ENCODE data around the gene PTCD1. TPM values are rescaled to one million over a fixed set of nuclear protein-coding genes. Genes with fewer than 3 reads are reported as not detected.
A peak's percentile ranks its signal among the peaks of the same experiment; 100 is the strongest.

The PTCD1 gene
- total and polyA plus RNA-seq, 9 of the 15 experiments (the other 6 are each of a cell fraction or from before 2014, with no cell fraction given): 0.46 to 17.1 (median 6.2) TPM

DNA sequence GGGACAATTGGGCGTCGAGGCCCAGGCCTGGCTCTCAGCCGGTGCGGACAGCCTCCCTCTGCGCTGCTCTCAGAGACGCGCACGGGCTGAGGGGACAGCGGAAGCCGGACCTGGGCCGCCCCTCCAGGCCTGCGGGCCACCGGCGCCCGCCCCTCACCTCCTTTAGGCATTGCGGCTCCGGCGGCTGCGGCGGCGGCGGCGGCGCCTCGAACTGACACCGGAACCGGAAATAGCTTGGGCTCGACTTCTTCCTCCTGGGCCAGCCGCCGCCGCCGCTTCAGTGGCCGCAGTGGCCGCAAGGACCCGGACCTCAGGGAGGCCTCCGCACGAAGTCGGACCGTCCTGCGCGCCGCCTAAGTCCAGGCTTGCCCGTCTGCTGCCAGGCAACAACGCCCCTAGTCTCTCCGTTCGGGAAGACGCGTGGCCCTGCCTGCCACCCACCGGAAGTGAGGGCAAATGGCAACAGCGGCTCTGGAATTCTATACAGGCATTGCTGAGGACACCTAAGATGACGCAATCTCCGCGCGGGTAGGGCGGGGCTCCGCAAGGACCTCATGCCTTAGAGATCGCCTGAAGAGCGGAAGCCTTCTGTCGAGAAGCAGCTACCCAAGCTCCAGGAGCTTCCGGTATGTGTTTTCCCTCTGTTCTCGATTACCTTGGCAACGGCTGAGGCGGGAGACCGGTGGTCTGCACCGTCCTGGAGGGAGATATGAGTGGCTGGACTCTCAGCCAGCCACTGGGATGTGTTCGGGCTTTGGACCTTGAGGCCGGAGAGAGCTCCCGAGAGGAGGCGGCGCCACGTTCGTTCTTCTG is 30.0 kb downstream of the PTCD1 start, which contains the start of the genes BUD31 and PDAP1 (continued):
- TF ChIP-seq, protein P1, sequence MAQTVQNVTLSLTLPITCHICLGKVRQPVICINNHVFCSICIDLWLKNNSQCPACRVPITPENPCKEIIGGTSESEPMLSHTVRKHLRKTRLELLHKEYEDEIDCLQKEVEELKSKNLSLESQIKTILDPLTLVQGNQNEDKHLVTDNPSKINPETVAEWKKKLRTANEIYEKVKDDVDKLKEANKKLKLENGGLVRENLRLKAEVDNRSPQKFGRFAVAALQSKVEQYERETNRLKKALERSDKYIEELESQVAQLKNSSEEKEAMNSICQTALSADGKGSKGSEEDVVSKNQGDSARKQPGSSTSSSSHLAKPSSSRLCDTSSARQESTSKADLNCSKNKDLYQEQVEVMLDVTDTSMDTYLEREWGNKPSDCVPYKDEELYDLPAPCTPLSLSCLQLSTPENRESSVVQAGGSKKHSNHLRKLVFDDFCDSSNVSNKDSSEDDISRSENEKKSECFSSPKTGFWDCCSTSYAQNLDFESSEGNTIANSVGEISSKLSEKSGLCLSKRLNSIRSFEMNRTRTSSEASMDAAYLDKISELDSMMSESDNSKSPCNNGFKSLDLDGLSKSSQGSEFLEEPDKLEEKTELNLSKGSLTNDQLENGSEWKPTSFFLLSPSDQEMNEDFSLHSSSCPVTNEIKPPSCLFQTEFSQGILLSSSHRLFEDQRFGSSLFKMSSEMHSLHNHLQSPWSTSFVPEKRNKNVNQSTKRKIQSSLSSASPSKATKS (CRISPR knock-in tag; IDR thresholded peaks at IDR 0.05): no peak
- TF ChIP-seq PPARD (CRISPR knock-in tag; IDR thresholded peaks at IDR 0.05) (no peak), CBFA2T2 (conservative IDR thresholded peaks at IDR 0.05) (no peak), MIER1 (IDR thresholded peaks at IDR 0.05; ENCODE audit: low read depth) (no peak), SAP30 (IDR thresholded peaks at IDR 0.05; ENCODE audit: borderline replicate concordance, insufficient read depth, low read depth, low read length, poor library complexity, severe bottlenecking) (peak; percentile 87), POLR2AphosphoS5 (IDR thresholded peaks at IDR 0.05; ENCODE audit: control insufficient read depth, insufficient read depth, low read depth, low read length) (peak; percentile 86; the same call in 1 of the 2 replicates), RBM25 (IDR thresholded peaks at IDR 0.05; ENCODE audit: low read depth, low read length, severe bottlenecking) (no peak), ZNF830 (CRISPR knock-in tag; IDR thresholded peaks at IDR 0.05) (no peak), SMAD3 (CRISPR knock-in tag; conservative IDR thresholded peaks at IDR 0.05) (peak; percentile 78), SRF (CRISPR knock-in tag; IDR thresholded peaks at IDR 0.05) (peak in 1 of 2 experiments; percentile 25; a peak in 1 of 4 replicates), MLLT1 (IDR thresholded peaks at IDR 0.05) (peak in 1 of 2 experiments; percentile 42; a peak in 1 of 4 replicates), KHSRP (IDR thresholded peaks at IDR 0.05) (no peak), ZNF184 (CRISPR knock-in tag; IDR thresholded peaks at IDR 0.05) (no peak), FOXM1 (IDR thresholded peaks at IDR 0.05; ENCODE audit: low read depth) (no peak), FOXM1 (CRISPR knock-in tag; IDR thresholded peaks at IDR 0.05; ENCODE audit: low read depth) (peak; percentile 87), ZNF57 (CRISPR knock-in tag; IDR thresholded peaks at IDR 0.05) (no peak), NFYB (IDR thresholded peaks at IDR 0.05; ENCODE audit: extremely low read depth, insufficient read length) (no peak)
- TF ChIP-seq, protein P2, sequence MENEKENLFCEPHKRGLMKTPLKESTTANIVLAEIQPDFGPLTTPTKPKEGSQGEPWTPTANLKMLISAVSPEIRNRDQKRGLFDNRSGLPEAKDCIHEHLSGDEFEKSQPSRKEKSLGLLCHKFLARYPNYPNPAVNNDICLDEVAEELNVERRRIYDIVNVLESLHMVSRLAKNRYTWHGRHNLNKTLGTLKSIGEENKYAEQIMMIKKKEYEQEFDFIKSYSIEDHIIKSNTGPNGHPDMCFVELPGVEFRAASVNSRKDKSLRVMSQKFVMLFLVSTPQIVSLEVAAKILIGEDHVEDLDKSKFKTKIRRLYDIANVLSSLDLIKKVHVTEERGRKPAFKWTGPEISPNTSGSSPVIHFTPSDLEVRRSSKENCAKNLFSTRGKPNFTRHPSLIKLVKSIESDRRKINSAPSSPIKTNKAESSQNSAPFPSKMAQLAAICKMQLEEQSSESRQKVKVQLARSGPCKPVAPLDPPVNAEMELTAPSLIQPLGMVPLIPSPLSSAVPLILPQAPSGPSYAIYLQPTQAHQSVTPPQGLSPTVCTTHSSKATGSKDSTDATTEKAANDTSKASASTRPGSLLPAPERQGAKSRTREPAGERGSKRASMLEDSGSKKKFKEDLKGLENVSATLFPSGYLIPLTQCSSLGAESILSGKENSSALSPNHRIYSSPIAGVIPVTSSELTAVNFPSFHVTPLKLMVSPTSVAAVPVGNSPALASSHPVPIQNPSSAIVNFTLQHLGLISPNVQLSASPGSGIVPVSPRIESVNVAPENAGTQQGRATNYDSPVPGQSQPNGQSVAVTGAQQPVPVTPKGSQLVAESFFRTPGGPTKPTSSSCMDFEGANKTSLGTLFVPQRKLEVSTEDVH (IDR thresholded peaks at IDR 0.05; ENCODE audit: low read depth, partially characterized antibody): peak; percentile 80
- TF ChIP-seq, protein P3, sequence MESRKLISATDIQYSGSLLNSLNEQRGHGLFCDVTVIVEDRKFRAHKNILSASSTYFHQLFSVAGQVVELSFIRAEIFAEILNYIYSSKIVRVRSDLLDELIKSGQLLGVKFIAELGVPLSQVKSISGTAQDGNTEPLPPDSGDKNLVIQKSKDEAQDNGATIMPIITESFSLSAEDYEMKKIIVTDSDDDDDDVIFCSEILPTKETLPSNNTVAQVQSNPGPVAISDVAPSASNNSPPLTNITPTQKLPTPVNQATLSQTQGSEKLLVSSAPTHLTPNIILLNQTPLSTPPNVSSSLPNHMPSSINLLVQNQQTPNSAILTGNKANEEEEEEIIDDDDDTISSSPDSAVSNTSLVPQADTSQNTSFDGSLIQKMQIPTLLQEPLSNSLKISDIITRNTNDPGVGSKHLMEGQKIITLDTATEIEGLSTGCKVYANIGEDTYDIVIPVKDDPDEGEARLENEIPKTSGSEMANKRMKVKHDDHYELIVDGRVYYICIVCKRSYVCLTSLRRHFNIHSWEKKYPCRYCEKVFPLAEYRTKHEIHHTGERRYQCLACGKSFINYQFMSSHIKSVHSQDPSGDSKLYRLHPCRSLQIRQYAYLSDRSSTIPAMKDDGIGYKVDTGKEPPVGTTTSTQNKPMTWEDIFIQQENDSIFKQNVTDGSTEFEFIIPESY (CRISPR knock-in tag; IDR thresholded peaks at IDR 0.05): peak; percentile 32; the same call in 1 of the 2 replicates
